GM21515 (cell line): ENCODE data around the gene LSS.

ENCODE experiments used
- ATAC-seq: cut with Tn5 transposase; IDR thresholded peaks from one replicate; pipeline ENCODE4 v1.9.1; 2021; ENCODE audit not compliant: unreplicated experiment

LSS gene

DNA sequence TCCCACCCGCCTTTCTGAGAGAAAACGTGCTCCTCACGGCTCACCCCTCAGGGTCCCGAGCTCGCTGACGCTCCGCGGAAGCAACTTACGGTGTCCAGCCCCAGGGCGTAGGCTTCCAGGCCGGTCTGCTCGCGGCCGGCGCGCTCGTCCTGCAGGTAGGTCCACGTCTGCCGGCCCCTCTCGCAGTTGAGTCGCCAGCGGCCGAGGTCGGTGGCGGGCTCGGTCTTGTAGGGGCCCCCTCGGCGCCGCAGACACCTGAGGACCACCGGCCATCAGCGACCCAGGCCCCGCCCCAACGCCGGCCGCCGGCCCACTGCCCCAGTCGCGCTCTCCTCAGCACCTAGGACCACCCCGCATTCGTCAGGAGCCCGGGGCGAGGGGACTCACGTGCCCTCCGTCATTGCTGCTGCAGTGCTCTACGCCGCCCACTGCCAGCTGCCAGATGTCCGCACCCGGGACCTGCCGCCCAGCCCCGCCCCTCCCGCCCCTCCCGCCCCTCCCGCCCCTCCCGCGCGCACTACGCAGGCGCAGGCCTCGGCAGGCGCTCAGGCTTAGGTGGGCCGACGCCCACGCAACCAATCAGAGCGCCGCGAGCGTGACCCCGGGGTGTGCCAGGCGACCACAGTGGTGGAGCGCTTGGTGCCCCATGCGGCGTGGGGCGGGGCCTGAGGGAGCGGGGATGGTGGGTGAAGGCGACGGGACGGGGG, at the start of gene LSS:
LSS (minus strand) TSS at position 430 of the 707 bp plus-strand sequence; CDS start at position 401, 29 bp downstream.
- peak; percentile 75 for ATAC-seq

GRCh38 chr21:46274797-46275390, 46.3 kb upstream of the LSS start:
- ATAC-seq: no peak

DNA sequence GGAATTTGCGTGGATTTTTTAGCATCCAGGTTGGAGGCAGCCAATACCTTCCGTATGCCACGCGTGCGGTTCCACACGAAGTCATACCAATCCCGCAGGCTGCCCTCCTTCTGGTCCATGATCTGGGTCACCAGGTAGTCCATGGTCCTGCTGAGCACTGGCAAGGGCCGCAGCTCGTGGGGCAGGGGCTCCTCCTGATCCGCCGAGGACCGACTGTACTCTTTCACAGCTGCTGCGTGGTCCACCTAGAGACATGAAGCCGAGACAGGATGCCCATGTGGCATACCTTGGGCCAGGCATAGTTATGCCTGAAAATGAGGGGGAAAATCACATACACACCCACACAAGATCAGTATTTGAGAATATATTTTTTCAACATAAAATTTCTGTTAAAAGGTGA, 44.8 kb upstream of the LSS start:
- no peak for ATAC-seq

DNA sequence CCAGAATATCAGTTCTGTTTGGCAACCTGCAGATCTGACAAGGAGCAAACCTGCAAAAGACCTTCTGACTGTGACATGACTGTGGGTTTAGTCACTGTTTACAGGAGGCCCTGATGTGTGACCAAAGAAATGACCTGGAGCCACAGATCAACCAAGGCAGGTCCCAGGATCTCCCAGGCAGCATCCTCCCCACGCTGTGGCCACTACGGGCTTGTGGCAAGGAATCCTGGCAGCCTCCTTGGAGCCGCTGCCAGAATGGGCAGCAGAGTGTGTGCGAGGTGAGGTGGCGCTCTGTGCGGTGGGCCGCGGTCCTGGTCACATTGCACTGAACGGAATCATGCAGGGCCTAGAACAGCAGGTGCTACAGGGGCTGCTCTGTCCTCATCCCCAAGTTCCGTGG, 40.9 kb upstream of the LSS start:
- no peak for ATAC-seq

- no peak for ATAC-seq
Observed at GRCh38 chr21:46268371-46268770, 39.8 kb upstream of the LSS start.

GRCh38 chr21:46266946-46267345, 38.4 kb upstream of the LSS start:
- ATAC-seq: no peak

- ATAC-seq: no peak
Observed at GRCh38 chr21:46265736-46266525, 37.4 kb upstream of the LSS start.

GRCh38 chr21:46264690-46265144, 36.1 kb upstream of the LSS start:
- ATAC-seq: no peak

- ATAC-seq: no peak
Observed at GRCh38 chr21:46264046-46264689, 35.6 kb upstream of the LSS start.

DNA sequence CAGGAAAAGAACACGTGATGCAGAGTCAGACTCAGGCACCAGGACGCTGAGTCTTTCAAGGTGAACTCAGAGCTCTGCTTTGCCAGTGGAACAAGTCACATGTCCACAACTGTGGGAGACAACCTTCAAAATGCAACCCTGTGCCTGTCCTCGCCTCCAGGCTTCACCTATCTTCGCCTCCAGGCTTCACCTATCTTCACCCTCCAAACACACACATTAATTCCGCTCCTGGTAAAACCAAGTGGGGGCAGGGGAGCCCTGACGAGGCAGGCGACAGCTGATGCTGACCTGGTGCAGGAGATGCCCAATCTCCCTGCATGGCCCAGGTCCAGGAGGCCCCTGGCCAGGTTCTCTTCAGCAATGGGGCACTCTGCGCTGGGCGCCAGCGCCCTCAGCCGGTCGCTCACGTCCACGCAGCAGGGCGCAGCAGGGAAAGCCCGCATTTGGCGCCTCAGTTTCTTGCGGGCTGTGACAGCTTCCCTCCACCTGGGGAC, 28.0 kb upstream of the LSS start:
- ATAC-seq: no peak

DNA sequence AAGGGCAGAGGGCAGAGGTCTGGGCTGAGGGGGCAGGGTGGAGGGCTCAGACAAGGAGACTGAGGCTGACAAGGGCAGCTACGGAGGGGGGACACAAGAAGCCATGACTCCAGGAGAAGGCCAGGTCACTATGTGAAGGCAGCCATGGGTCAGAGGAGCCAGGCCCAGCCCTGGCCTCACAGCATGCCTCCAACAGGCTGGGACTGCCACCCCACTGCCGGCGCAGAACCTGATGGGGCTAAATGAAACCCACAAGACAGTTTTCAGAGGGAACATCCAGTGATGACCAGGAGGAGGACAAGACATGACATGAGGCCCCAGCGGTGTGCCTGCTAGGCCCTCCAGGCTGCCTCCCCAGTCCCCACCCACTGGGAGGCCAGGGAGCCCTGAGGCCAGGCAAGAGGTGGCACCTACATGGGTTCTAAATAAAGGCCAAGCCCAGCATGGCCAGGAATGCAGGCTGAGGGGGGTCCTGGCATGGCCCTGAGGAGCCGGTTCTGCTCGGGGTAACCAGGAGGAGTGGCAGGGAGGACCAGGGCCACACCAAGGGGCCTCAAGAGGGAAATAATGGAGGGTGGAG, 27.3 kb upstream of the LSS start:
- ATAC-seq: no peak

DNA sequence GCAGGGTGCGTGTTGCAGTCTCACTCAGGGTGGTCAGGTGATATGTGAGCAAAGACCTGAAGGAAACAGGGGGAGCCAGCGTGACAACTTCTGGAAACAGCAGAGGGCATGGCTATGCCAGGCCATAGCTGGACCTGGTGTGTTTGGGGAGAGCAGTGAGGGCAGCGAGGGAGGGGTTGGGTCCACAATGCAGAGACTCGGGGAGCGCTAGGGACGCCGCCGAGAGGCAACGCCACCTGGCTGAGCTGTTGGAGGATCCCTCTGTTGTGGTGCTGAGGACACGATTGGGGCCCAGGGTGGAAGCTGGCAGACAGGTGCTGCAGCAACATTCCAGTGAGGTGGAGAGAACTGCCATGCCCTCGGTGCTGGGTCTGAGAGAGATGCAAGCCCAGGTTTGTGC, 26.6 kb upstream of the LSS start:
- no peak for ATAC-seq

DNA sequence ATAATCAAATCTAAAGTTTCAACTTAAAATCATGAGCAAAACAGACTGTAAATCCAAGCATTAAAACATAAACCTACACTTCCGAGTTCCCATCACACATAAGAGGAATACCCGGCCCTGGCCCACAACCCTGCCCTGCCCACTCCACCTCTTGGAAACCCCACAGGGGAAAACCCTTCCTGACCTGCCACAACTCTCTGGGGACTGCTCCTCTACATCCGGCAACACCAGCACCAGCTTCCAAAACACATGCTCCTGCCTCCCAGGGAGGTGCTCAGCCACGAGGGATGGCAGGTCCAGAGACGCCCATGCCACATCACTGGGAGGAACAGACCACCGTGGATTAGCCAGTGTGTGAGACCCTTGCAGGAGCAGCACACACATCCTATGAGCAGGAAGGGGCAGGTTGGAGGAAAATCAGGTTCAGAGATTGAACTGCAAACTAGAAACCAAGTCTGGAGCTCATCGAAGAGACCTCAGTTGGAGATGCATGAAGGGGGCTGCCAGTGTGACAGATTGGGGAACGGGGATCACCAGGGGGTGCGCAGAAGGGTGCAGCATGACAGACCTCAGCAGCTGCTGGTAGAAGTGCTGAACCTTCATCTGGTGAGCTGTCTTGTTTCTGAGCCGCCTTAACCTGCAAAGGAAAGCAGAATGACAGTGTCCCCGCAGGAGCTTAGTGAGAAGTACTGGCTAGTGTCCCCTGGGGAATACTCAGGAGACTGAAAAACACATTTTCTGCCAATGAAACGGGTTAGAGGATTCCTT, 25.8 kb upstream of the LSS start:
- no peak for ATAC-seq

DNA sequence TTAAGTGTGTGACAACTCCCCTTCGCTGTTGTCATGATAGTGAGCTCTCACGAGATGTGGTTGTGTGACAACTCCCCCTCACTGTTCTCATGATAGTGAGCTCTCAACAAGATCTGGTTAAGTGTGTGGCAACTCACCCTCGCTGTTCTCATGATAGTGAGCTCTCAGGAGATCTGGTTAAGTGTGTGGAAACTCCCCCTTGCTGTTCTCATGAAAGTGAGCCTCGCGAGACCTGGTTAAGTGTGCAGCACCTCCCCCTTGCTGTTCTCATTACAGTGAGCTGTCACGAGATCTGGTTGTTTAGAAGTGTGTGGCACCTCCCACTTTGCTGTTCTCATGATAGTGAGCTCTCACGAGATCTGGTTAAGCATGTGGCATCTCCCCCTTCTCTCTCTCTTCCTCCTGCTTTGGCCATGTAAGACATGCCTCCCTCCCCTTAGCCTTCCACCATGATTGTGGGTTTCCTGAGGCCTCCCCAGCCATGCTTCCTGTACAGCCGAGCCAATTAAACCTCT, 25.1 kb upstream of the LSS start:
- no peak for ATAC-seq

GRCh38 chr21:46252840-46253239, 24.3 kb upstream of the LSS start:
- ATAC-seq: no peak

DNA sequence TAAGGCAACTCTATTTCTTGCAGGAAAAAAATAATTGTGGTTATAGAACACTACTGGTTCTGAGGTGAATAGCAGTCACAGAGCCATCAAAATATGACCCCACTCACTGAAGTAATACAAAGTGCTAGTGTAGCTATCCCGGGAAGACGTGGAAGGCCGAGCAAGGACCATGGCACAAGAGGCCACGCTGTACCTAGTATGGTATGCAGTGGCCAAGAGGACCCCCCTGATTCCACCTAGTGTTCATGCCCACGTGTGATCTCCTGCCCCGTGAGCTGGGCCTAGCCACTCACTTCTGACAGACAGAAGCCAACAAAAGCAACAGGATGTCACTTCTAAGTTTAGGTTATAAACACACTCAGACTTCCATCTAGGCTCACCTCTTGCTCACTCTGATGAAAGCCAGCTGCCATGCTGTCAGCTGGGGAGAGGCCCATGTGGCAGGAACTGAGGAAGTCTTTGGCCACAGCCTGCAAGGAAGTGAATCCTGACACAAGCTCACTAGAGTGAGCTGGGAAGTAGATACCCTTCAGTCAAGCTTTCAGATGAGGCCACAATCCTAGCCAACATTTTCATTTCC, 21.7 kb upstream of the LSS start:
- ATAC-seq: no peak

- ATAC-seq: no peak
Observed at GRCh38 chr21:46248827-46249226, 20.3 kb upstream of the LSS start.

DNA sequence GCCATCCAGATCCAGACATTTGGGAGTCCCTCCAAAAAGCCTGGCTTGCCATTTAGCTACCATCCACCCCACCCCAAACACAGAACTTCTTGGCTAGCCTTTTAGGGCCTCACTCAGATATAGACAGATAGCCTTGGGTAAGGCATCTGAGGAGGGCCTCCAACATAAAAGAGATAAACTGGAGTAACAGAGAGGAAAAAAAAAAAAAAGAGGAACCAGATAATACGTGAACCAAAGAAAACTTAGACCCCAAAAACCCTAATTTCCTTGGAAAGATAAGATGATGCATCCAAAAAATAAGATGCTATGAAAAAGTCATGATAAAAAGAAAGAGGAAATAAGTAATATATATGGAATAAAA, 19.8 kb upstream of the LSS start:
- ATAC-seq: no peak

GRCh38 chr21:46247699-46248421, 19.3 kb upstream of the LSS start:
- ATAC-seq: no peak
